ENCODE results near the gene PIRT. TPM values are rescaled to one million over a fixed set of nuclear protein-coding genes. Genes with fewer than 3 reads are reported as not detected.

Gene PIRT
- total and polyA plus RNA-seq, 2 donors: 1.9 TPM

DNA sequence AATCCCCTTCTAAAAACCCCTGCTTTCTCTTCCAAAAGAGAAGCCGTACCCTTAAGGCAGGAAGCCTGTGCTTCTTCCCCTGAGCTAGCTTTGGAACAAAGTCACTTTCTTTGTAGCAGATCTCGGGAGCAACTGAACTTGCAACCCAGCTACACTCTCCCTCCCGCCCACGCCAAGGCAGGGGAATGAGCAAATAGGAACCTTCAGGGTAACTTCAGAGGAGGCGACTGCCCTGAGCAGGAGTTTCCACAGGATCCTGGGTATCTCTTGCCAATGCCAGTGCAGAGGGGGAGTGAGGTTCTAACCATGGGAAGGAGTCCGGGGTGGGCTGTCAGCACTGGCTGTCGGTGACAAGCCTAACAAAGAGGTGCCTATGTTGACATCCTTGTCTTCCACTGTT is 5.9 kb upstream of the PIRT start:
- DNase-seq (ENCODE audit: extremely low spot score): no peak
- Histone ChIP-seq H3K27ac (ENCODE audit: low read depth) (no peak overlapping the region), H3K4me1 (ENCODE audit: insufficient read depth) (no peaks in the 10 kb centered on the region), H3K4me3 (ENCODE audit: low read depth, low read length) (no peak overlapping the region), H3K36me3 (ENCODE audit: insufficient read depth) (no peaks in the 10 kb centered on the region)
- WGBS: 53% methylated on average over 7 of the region's 7 CpGs

DNA sequence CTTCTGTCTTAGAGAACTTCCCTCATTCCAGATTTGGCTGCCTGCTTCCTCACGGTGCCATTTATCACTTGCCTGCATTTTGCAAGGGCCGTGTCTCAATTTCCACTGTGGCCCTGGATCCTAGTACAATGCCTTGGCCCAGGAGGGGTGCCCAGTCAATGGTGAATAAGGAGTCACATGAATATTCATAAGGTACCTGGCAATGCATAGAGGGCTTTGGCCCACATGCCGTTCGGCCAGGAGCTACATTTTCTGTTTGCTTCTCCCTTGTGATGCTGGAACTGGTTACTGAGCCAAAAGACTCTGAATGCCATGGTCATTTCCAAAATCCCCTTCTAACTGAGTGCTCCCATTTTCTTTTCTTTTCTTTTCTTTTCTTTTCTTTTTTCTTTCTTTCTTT is 4.8 kb upstream of the PIRT start:
- 79% methylated on average over 4 of the region's 4 CpGs for WGBS
- Histone ChIP-seq H3K4me3 (ENCODE audit: low read depth, low read length) (no peak overlapping the region), H3K36me3 (ENCODE audit: insufficient read depth) (no peaks in the 10 kb centered on the region), H3K4me1 (ENCODE audit: insufficient read depth) (no peaks in the 10 kb centered on the region), H3K27ac (ENCODE audit: low read depth) (no peak overlapping the region)
- DNase-seq (ENCODE audit: extremely low spot score): no peak

DNA sequence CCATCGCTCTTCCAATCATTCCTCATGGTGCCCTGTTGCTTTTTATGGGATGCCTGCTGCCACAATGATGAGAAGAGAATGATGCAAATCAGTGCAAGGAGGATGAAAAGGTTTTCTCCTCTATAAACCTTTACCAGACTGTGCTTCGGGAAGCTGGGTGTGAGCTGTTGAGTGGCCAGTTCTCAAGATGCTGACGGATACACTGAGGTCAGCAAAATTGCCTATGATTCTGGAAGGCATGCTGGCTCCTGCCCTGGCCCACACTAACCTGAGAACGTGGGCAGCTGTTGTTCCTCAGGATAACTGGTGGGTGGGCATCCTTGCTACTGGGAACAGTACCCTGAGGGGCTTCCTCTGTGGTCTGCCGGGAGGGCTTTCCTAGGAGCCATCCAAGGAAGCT is 795 bp upstream of the PIRT start:
- 79% methylated on average over 5 of the region's 5 CpGs for WGBS
- no peak for DNase-seq (ENCODE audit: extremely low spot score)
- H3K4me1 ChIP-seq (ENCODE audit: insufficient read depth): no peaks in the 10 kb centered on the region
- no peaks in the 10 kb centered on the region for H3K36me3 ChIP-seq (ENCODE audit: insufficient read depth)
- no peak overlapping the region for H3K4me3 ChIP-seq (ENCODE audit: low read depth, low read length)
- H3K27ac ChIP-seq (ENCODE audit: low read depth): no peak overlapping the region

DNA sequence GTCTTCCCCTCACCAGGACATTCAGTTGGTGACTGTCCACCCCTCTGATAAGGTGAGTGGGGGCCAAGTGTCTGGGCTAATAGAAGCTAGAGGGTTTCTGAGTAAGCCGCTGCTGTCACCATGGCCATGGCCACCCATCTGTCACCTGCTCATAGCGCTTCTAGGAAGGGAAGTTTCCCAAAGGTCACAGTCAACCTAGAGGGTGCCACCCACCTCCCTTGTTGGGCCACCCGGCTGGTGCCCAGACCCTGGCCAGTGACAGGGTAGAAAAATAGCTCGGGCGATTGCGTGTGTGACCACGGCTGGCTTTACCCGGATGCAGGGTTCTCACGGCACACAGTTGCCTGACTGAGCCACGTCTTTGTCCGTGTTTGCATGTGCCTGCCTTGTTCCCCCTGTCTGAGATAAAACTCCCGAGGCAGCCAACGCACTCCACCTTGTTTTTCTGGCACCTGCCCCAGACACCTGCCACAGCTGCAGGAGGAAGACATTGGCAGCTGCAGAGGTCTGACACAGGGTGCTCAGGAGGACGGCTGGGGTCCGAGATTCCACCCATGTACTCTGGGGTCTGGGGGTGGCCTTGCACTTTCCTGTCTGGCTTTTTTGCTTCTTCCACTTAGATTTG is 809 bp downstream of the PIRT start:
- Histone ChIP-seq H3K4me1 (ENCODE audit: insufficient read depth) (no peaks in the 10 kb centered on the region), H3K36me3 (ENCODE audit: insufficient read depth) (no peaks in the 10 kb centered on the region), H3K27ac (ENCODE audit: low read depth) (no peak overlapping the region), H3K4me3 (ENCODE audit: low read depth, low read length) (no peak overlapping the region)
- WGBS: 72% methylated on average over 15 of the region's 15 CpGs
- DNase-seq (ENCODE audit: extremely low spot score): no peak

DNA sequence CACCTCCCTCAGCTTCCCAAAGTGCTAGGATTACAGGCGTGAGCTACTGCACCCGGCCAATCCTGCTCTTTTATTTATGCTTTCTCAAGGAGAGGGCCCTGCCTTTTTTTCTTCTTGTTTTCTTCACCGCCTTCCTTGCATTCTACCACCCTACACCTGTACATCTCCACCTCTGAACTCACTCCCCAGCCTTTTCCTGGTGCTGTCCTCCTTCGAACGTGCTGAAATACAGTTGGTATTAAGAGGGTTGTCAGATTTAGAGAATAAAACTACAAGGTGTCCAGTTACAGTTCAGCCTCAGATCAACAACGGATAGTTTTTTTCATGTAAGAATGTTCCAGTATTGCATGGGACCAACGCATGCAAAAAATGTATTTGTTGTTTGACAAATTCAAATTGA is 1.7 kb downstream of the PIRT start:
- H3K36me3 ChIP-seq (ENCODE audit: insufficient read depth): no peaks in the 10 kb centered on the region
- no peak for DNase-seq (ENCODE audit: extremely low spot score)
- no peak overlapping the region for H3K4me3 ChIP-seq (ENCODE audit: low read depth, low read length)
- H3K4me1 ChIP-seq (ENCODE audit: insufficient read depth): no peaks in the 10 kb centered on the region
- WGBS: 76% methylated on average over 7 of the region's 7 CpGs
- no peak overlapping the region for H3K27ac ChIP-seq (ENCODE audit: low read depth)

DNA sequence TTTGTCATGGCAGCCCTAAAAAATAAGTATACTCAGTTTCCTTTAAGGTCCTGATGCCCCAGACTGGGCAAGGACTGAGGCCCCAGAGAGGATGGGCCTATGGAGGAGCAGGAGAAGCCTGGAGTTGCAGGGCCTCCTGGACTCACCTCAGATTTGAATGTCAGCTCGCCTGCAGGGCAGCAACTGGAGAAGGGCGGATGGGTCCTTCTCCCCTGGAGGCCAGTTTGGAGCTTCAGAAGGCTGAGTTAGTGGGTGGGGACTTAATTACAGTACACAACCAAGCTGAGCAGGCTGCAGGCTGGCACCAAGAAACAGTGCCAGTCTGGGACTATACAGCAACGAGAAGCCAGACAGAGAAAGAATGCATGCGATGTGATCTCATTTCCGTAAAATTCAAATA is 6.2 kb downstream of the PIRT start:
- Histone ChIP-seq H3K4me3 (ENCODE audit: low read depth, low read length) (no peak overlapping the region), H3K4me1 (ENCODE audit: insufficient read depth) (no peaks in the 10 kb centered on the region), H3K36me3 (ENCODE audit: insufficient read depth) (no peaks in the 10 kb centered on the region), H3K27ac (ENCODE audit: low read depth) (no peak overlapping the region)
- DNase-seq (ENCODE audit: extremely low spot score): no peak
- WGBS: 88% methylated on average over 5 of the region's 5 CpGs

DNA sequence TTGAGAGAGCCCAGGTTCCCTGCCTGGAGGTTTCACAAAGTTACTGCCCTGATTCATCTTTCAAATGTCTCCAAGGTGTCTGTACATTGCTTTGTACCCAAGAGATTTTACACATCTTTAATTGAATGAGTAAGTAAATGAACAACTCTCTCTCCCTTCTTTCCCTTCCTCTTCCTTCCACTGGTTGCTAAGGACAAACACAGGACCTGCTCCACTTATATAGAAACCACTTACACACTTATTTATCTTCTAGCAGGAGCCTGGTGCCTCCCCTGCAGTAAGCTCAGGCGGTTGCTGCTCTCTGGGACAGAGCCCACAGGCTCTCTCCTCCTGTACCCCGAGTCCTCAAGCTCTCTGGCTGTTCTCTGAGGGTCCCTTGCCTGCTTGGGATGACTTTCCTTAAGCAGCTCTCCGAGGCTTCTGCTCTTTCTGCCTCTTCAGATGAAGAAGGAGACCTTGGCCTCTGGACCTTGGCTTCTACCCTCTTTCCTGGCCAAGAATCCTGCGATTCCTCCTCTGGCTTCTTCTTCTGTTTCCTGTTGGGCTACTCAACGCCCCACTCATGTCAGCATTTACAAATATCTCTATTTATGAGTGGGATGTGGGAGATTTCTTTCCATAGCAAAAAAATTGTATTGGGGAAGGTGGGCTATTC is 9.9 kb downstream of the PIRT start:
- Histone ChIP-seq H3K27ac (ENCODE audit: low read depth) (no peak overlapping the region), H3K36me3 (ENCODE audit: insufficient read depth) (no peaks in the 10 kb centered on the region), H3K4me3 (ENCODE audit: low read depth, low read length) (no peak overlapping the region), H3K4me1 (ENCODE audit: insufficient read depth) (no peaks in the 10 kb centered on the region)
- DNase-seq (ENCODE audit: extremely low spot score): no peak
- WGBS: 74% methylated on average over 5 of the region's 5 CpGs

DNA sequence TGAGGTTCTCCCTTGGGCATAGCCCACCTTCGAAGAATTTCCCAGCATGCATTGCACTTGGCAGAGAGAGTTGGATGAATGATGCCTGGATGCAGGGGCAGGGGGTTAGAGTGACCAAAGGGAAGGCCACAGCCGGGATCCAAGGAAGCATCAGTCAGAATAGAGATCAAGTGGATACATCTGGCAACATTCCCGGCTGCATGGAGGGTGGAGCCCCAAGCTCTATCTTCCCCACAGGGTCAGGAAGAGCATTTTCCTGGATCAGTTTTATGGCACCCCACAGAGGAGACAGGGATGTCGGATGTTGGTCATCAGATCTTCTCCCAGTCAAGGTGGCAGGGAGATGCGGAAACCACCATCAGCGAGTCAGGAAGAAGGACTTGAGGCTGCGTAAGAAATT is 13.0 kb downstream of the PIRT start:
- no peak for DNase-seq (ENCODE audit: extremely low spot score)
- Histone ChIP-seq H3K4me3 (ENCODE audit: low read depth, low read length) (no peak overlapping the region), H3K4me1 (ENCODE audit: insufficient read depth) (no peaks in the 10 kb centered on the region), H3K36me3 (ENCODE audit: insufficient read depth) (no peaks in the 10 kb centered on the region), H3K27ac (ENCODE audit: low read depth) (no peak overlapping the region)
- WGBS: 83% methylated on average over 7 of the region's 7 CpGs

DNA sequence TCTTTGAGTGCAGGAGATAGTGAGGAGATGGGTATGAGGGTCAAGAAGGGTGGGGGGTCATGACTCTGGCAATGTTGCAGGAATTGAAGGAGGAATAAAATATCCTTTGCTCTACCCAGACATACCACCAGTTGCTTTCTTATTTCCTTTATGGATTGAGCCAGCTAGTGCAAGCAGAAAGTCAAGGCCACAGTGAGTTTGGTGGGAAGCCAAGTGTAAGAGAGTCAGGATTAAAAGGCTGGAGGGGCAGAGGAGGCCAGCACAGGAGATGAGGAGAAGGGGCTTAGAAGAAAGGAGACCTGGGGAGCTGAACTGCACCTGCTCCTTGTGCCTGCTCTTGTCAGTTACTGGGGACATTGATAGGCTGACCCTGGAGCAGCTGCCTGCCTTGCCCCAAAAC is 16.1 kb downstream of the PIRT start:
- Histone ChIP-seq H3K4me1 (ENCODE audit: insufficient read depth) (no peaks in the 10 kb centered on the region), H3K4me3 (ENCODE audit: low read depth, low read length) (no peak overlapping the region), H3K36me3 (ENCODE audit: insufficient read depth) (no peaks in the 10 kb centered on the region), H3K27ac (ENCODE audit: low read depth) (no peak overlapping the region)
- DNase-seq (ENCODE audit: extremely low spot score): no peak

DNA sequence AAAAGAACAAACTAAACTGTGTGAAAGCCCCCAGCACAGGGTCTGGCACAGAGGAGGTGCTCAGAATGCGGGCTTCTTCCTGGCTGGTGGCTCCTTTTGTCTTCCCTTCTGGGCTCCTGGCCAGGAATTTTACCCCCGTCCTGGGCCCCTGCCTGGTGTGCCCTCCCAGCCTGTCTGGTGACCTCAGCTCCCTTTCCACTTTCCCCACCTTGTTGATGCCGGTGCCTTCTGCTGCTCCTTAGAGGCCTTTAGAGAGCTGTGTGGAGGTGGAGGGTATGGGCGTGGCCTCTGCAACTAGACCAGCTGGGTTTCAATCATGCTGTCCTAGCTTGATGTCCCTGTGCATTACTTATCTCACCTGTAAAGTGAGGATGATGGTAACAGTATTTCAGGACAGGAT is 16.8 kb downstream of the PIRT start:
- H3K4me1 ChIP-seq (ENCODE audit: insufficient read depth): no peaks in the 10 kb centered on the region
- no peak overlapping the region for H3K27ac ChIP-seq (ENCODE audit: low read depth)
- no peak for DNase-seq (ENCODE audit: extremely low spot score)
- no peak overlapping the region for H3K4me3 ChIP-seq (ENCODE audit: low read depth, low read length)
- H3K36me3 ChIP-seq (ENCODE audit: insufficient read depth): no peaks in the 10 kb centered on the region
- 58% methylated on average over 4 of the region's 4 CpGs for WGBS

DNA sequence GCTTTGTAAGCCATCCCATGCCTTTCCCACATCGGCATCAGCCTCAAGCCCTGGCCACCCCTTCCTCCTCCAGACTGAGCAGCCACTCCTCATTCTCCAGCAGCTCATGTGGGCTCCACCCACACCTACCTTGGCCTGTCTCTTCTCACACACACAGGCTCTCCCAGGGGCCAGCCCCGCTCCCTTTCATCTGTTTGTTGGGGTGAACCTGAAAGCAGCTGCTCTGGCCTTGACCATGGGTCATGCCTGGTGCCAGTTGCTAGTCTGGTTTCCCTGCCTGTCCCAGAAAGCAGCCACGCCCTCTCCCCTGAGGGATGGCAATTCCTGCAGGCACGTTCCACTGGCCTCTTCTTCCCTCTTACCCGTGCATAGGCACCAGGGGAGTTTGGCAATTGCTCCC is 22.6 kb downstream of the PIRT start:
- DNase-seq (ENCODE audit: extremely low spot score): no peak
- Histone ChIP-seq H3K4me3 (ENCODE audit: low read depth, low read length) (no peak overlapping the region), H3K36me3 (ENCODE audit: insufficient read depth) (no peaks in the 10 kb centered on the region), H3K27ac (ENCODE audit: low read depth) (no peak overlapping the region), H3K4me1 (ENCODE audit: insufficient read depth) (no peaks in the 10 kb centered on the region)
- 83% methylated on average over 5 of the region's 5 CpGs for WGBS

DNA sequence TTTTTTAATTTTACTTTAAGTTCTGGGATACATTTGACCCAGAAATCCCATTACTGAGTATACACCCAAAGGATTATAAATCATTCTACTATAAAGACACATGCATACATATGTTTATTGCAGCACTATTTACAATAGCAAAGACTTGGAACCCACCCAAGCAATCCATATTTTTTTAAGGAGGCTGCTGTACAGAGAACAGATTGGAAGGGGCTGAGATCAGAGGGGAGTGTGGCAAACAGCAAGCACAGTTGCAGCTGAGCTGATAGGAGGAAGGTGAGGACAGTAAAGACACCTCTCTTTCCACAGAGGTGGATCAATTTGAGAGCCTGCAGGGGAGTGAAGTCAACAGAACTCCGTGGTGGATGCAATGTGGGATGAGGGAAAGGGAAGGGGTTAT is 23.8 kb downstream of the PIRT start:
- no peak overlapping the region for H3K4me3 ChIP-seq (ENCODE audit: low read depth, low read length)
- no peaks in the 10 kb centered on the region for H3K4me1 ChIP-seq (ENCODE audit: insufficient read depth)
- no peak overlapping the region for H3K27ac ChIP-seq (ENCODE audit: low read depth)
- no peaks in the 10 kb centered on the region for H3K36me3 ChIP-seq (ENCODE audit: insufficient read depth)
- no peak for DNase-seq (ENCODE audit: extremely low spot score)
- 34% methylated on average over 1 of the region's 1 CpG for WGBS

DNA sequence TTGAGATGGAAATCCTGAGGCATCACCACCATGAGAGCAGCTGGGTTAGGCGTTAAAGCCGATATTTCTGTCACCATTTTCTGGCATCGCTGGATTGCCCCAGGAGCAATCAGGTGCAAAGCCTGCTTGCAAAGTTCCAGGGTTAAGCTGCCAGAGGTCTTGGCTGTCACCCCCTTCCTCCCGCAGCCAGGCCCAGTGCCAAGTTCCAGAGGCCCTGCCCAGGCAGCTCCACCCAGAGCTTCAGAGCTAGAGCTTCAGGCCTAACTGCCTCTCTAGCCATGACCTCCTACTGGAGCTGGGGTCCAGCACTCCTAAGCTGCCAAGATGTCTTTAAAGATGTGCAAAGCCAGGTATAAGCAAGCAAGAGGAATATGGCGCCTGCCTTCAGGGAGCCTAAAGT is 25.2 kb downstream of the PIRT start:
- Histone ChIP-seq H3K27ac (ENCODE audit: low read depth) (no peak overlapping the region), H3K36me3 (ENCODE audit: insufficient read depth) (no peaks in the 10 kb centered on the region), H3K4me3 (ENCODE audit: low read depth, low read length) (no peak overlapping the region), H3K4me1 (ENCODE audit: insufficient read depth) (no peaks in the 10 kb centered on the region)
- no peak for DNase-seq (ENCODE audit: extremely low spot score)
- 65% methylated on average over 5 of the region's 5 CpGs for WGBS

DNA sequence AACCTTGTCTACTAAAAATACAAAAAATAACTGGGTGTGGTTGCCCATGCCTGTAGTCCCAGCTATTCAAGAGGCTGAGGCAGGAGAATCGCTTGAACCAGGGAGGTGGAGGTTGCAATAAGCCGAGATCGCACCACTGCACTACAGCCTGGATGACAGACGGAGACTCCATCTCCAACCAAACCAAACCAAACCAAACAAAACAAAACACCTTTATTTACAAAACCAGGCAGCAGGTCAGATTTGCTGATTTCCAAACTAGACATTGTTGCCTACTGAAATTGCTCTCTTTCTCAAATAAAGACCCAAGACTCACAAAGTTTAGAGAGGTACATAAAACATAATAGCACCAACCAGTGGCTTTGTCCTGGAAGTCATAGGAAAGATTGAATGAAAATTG is 28.3 kb downstream of the PIRT start:
- WGBS: 94% methylated on average over 4 of the region's 4 CpGs
- no peak overlapping the region for H3K27ac ChIP-seq (ENCODE audit: low read depth)
- no peak for DNase-seq (ENCODE audit: extremely low spot score)
- H3K4me3 ChIP-seq (ENCODE audit: low read depth, low read length): no peak overlapping the region
- no peaks in the 10 kb centered on the region for H3K36me3 ChIP-seq (ENCODE audit: insufficient read depth)
- no peaks in the 10 kb centered on the region for H3K4me1 ChIP-seq (ENCODE audit: insufficient read depth)

DNA sequence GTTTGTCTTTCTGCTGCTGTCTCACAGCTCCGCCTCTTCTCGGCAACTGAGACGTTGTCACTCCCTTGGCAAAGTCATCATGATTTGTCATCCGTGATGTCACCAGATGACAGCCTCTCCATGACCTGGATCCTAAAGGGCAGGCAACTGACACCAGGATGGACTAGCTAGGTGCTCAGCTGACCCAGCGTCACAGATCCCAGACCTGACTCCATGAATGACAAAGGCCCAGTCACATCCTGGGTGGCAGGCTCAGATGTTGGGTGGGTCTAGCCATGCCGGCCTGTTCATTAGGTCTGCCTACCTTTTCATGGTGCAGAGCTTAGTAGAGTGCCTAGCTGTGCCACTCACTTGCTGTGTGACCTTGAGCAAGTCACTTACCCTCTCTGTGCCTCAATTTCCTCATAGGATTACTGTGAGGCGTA is 30.2 kb downstream of the PIRT start:
- WGBS: 80% methylated on average over 7 of the region's 7 CpGs
- Histone ChIP-seq H3K27ac (ENCODE audit: low read depth) (no peak overlapping the region), H3K4me1 (ENCODE audit: insufficient read depth) (no peaks in the 10 kb centered on the region), H3K4me3 (ENCODE audit: low read depth, low read length) (no peak overlapping the region), H3K36me3 (ENCODE audit: insufficient read depth) (no peaks in the 10 kb centered on the region)
- no peak for DNase-seq (ENCODE audit: extremely low spot score)
